ENCODE data around the gene POLR3GL. TPM values are rescaled to one million over a fixed set of nuclear protein-coding genes. Genes with fewer than 3 reads are reported as not detected.
A peak's percentile ranks its signal among the peaks of the same experiment; 100 is the strongest.
"Not testable (repeated sequence)": the region's sequence is repeated elsewhere in the genome, so short reads cannot be mapped to it uniquely, and the experiment has no call there.

Gene POLR3GL
- total RNA-seq, 6 experiments from 2014 or later = 8.4 to 14.3 (median 11.9) TPM

GRCh38 chr1:145927063-145927886 lies 37.2 kb upstream of the POLR3GL start, which contains the start of gene RBM8A:
TSS of gene RBM8A (minus strand) at chr1:145927484. CDS start at chr1:145927426, 58 bp downstream.
- under 1% methylated on average over 39 of the region's 41 CpGs for WGBS (ENCODE audit: insufficient coverage, low coverage, low lambda C conversion rate, missing lambda C conversion rate)
- peak within 1 kb of the TSS; percentile 68 to 83 (median 77) for H3K4me3 ChIP-seq
- DNase-seq = peak; percentile 88 to 96 (median 92)
- no peaks in the 10 kb centered on the region for H3K27me3 ChIP-seq
- peaks cover 0 to 10% (median 4%) of the 10 kb centered on the region in 4 donors for H3K4me1 ChIP-seq
- H3K36me3 ChIP-seq = peaks cover 0 to 10% (median 0%) of the 10 kb centered on the region in 4 donors
- peak within 1 kb of the TSS; percentile 88 to 89 (median 88) for H3K27ac ChIP-seq
- TF ChIP-seq CTCF (IDR thresholded peaks at IDR 0.05) (peak; percentile 51 to 69 (median 68)), POLR2A (IDR thresholded peaks at IDR 0.05) (peak; percentile 96)
- ATAC-seq = peak; percentile 98 to 99 (median 99)
- intact Hi-C loops (cut with DNase I) = no loop called here
- H3K9me3 ChIP-seq = no peaks in the 10 kb centered on the region

DNA sequence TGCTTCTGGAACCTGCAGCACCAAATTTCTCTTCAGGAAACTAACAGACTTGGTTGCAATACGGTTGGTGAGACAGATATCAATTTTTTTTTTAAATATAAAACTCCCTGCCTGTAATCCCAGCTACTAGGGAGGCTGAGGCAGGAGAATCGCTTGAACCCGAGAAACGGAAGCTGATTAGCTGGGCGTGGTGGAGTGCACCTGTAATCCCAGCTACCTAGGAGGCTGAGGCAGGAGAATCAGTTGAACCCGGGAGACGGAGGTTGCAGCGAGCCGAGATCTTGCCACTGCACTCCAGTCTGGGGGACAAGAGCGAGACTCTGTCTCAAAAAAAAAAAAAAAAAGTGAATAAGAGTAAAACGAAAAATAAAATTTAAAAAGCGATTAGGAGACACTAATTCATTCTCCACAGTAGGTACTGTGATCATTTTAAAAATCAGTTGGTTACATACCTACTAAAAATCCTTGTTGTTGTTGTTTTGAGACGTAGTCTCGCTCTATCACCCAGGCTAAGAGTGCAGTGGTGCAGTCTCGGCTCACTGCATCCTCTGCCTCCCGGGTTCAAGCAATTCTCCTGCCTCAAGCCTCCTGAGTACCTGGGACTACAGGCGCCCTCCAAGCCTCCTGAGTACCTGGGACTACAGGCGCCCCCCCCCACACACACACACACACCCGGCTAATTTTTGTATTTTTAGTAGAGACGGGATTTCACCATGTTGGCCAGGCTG lies 36.4 kb upstream of the POLR3GL start:
- Histone ChIP-seq H3K4me1 (peaks cover 0 to 10% (median 4%) of the 10 kb centered on the region in 4 donors), H3K4me3 (peak overlapping the region; percentile 68 to 83 (median 77)), H3K36me3 (peaks cover 0 to 10% (median 0%) of the 10 kb centered on the region in 4 donors), H3K27me3 (no peaks in the 10 kb centered on the region), H3K27ac (peak overlapping the region; percentile 88 to 89 (median 88)), H3K9me3 (no peaks in the 10 kb centered on the region)
- no peak for TF ChIP-seq POLR2A (IDR thresholded peaks at IDR 0.05)
- no peak for TF ChIP-seq CTCF (IDR thresholded peaks at IDR 0.05)
- intact Hi-C loops (cut with DNase I) = no loop called here
- ATAC-seq = no peak
- DNase-seq = no peak
- WGBS (ENCODE audit: insufficient coverage, low coverage, low lambda C conversion rate, missing lambda C conversion rate) = 51% methylated on average over 16 of the region's 20 CpGs

- intact Hi-C loops (cut with DNase I); ATAC-seq; H3K4me1 ChIP-seq; H3K27ac ChIP-seq; H3K9me3 ChIP-seq; H3K27me3 ChIP-seq; H3K4me3 ChIP-seq; DNase-seq: not testable (repeated sequence)
- H3K36me3 ChIP-seq = peaks cover 0 to 25% (median 7%) of the 10 kb centered on the region in 4 donors
- 42% methylated on average over 8 of the region's 9 CpGs for WGBS (ENCODE audit: insufficient coverage, low coverage, low lambda C conversion rate, missing lambda C conversion rate)
Measured at GRCh38 chr1:145932522-145933009, 31.9 kb upstream of the POLR3GL start.

- ATAC-seq = no peak
- peaks cover 0 to 3% (median 0%) of the 10 kb centered on the region in 4 donors for H3K4me1 ChIP-seq
- no peak for TF ChIP-seq CTCF (IDR thresholded peaks at IDR 0.05)
- no peak for TF ChIP-seq POLR2A (IDR thresholded peaks at IDR 0.05)
Measured at GRCh38 chr1:145935708-145936107, 28.8 kb upstream of the POLR3GL start.

More at GRCh38 chr1:145935708-145936107, 28.8 kb upstream of the POLR3GL start:
- Histone ChIP-seq H3K4me3 (no peak overlapping the region), H3K9me3 (no peaks in the 10 kb centered on the region), H3K36me3 (peaks cover 0 to 25% (median 7%) of the 10 kb centered on the region in 4 donors), H3K27ac (no peak overlapping the region), H3K27me3 (no peaks in the 10 kb centered on the region)
- no peak for DNase-seq
- intact Hi-C loops (cut with DNase I) = no loop called here

Measured in right lobe of liver (tissue), 6 donors.